HG03442 (cell line): ENCODE measurements around the gene DNAJC7.
"Not testable (repeated sequence)": the region's sequence is repeated elsewhere in the genome, so short reads cannot be mapped to it uniquely, and the experiment has no call there.

Experiments used
- ATAC-seq: cut with Tn5 transposase; IDR thresholded peaks from one replicate; pipeline ENCODE4 v1.9.1; 2021; ENCODE audit warnings: mild to moderate bottlenecking, moderate library complexity; ENCODE audit not compliant: unreplicated experiment

The DNAJC7 gene

GRCh38 chr17:42017866-42018200 lies 594 bp upstream of the DNAJC7 start:
- no peak for ATAC-seq

- no peak for ATAC-seq
Observed at GRCh38 chr17:42016411-42016831, 818 bp downstream of the DNAJC7 start.

- ATAC-seq: not testable (repeated sequence)
Observed at GRCh38 chr17:42013740-42014139, 3.5 kb downstream of the DNAJC7 start.

GRCh38 chr17:42012363-42012762 lies 4.9 kb downstream of the DNAJC7 start:
- ATAC-seq: not testable (repeated sequence)

GRCh38 chr17:42010898-42011516 lies 6.2 kb downstream of the DNAJC7 start:
- ATAC-seq: no peak

GRCh38 chr17:42010266-42010680 lies 7.0 kb downstream of the DNAJC7 start:
- ATAC-seq: not testable (repeated sequence)

- ATAC-seq: no peak
Observed at GRCh38 chr17:42009170-42009569, 8.1 kb downstream of the DNAJC7 start.

GRCh38 chr17:42005166-42005565 lies 12.1 kb downstream of the DNAJC7 start:
- no peak for ATAC-seq

GRCh38 chr17:42002792-42003301 lies 14.4 kb downstream of the DNAJC7 start:
- ATAC-seq: no peak

- ATAC-seq: no peak
Observed at GRCh38 chr17:42002175-42002791, 15.0 kb downstream of the DNAJC7 start.

- ATAC-seq: no peak
Observed at GRCh38 chr17:42001729-42002128, 15.5 kb downstream of the DNAJC7 start.

GRCh38 chr17:42000413-42001133 lies 16.7 kb downstream of the DNAJC7 start:
- no peak for ATAC-seq

GRCh38 chr17:41998497-41998896 lies 18.7 kb downstream of the DNAJC7 start:
- ATAC-seq: no peak

- no peak for ATAC-seq
Observed at GRCh38 chr17:41996855-41997164, 20.4 kb downstream of the DNAJC7 start.

- no peak for ATAC-seq
Observed at GRCh38 chr17:41992576-41992975, 24.7 kb downstream of the DNAJC7 start.

GRCh38 chr17:41989702-41990419 lies 27.4 kb downstream of the DNAJC7 start:
- no peak for ATAC-seq

GRCh38 chr17:41988418-41988817 lies 28.8 kb downstream of the DNAJC7 start:
- ATAC-seq: no peak

GRCh38 chr17:41987642-41988041 lies 29.6 kb downstream of the DNAJC7 start:
- no peak for ATAC-seq

GRCh38 chr17:41986634-41987033 lies 30.6 kb downstream of the DNAJC7 start:
- no peak for ATAC-seq

- ATAC-seq: no peak
Observed at GRCh38 chr17:41985919-41986318, 31.3 kb downstream of the DNAJC7 start.

- ATAC-seq: no peak
Observed at GRCh38 chr17:41984454-41984853, 32.8 kb downstream of the DNAJC7 start.
